Measurements from ENCODE around the gene DISP3.

Gene DISP3

DNA sequence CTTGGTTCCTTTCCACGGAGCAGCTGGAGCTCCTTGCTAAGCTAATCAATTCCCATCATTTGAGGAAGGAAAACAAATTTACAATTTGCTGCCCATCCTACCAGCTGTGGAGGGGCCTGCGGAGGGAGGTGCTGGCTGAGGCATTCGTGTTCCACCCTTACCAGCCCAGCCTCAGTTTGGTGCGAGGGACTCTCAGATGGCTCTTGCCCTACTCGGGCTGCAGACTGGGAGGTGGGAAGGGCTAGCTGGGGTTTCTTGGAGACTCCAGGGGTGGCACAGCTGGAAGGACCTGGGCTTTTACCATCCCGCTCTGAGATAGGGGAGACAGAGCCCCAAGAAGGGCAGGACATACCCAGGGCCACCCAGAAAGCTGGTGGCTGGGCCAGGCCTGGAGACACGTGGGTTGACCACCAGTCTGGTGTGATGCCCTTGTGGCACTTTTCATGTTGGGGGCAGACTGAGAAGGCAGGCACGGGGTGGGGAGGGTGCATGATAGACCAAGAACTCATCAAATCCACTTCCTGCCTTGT is 17.7 kb downstream of the DISP3 start:
- TF ChIP-seq Cebpa-rat (IDR thresholded peaks at IDR 0.05), result no peak
- Histone ChIP-seq H3K27me3 (no peaks in the 10 kb centered on the region), H3K9ac (no peak overlapping the region), H3K4me1 (no peaks in the 10 kb centered on the region), H3K4me2 (no peak overlapping the region), H3K9me3 (replicated peaks in 1 of 11) (peaks cover 5 to 18% (median 11%) of the 10 kb centered on the region in 11 experiments), H4K20me1 (peaks cover 0 to 8% (median 0%) of the 10 kb centered on the region in 11 experiments; a peak in 6 of 22 replicates), H3K4me3 (no peak overlapping the region), H3K36me3 (peaks cover 0 to 6% (median 0%) of the 10 kb centered on the region in 11 experiments; a peak in 6 of 22 replicates), H3K27ac (no peak overlapping the region)

DNA sequence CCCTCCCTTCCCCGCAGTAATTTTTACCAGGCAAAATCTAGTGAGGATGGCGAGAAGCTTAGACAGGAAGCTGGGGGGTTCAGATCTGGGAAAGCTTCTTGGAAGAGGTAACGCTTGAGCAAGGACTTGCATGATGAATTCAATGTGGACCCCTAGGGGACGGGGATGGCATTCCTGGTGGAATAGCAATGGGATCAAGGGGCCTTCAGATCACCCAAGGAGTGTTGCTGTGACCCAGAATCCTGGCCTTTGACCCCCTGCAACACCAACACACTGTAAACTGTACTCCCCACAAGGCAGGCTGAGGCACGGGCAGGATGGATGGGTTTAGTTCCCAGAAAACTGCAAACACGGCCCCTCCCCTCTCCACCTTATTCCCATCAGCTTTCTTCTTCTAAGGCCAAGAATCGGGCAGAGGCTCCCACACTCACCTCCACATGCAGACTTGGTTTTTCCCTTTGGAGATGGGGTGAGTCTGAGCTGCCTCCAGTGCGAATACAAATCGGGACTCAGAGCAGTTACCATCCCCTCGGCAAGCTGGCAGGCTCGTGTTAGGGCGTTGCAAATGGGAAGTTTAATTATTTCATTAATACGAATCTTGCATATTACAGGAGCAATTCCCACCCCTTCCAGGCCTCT is 20.1 kb downstream of the DISP3 start:
- no peaks in the 10 kb centered on the region for H3K27me3 ChIP-seq

GRCh38 chr1:11499601-11500331 is 20.8 kb downstream of the DISP3 start:
- Histone ChIP-seq H3K9ac (no peak overlapping the region), H3K4me1 (no peaks in the 10 kb centered on the region), H3K36me3 (peaks cover 6 to 36% (median 15%) of the 10 kb centered on the region in 11 experiments; a peak in 17 of 22 replicates), H3K27me3 (no peaks in the 10 kb centered on the region), H3K9me3 (replicated peaks in 1 of 11) (peaks cover 25 to 39% (median 35%) of the 10 kb centered on the region in 11 experiments), H3K27ac (no peak overlapping the region), H4K20me1 (peaks cover 0 to 8% (median 0%) of the 10 kb centered on the region in 11 experiments; a peak in 6 of 22 replicates), H3K4me2 (no peak overlapping the region), H3K4me3 (no peak overlapping the region)
- no peak for TF ChIP-seq Cebpa-rat (IDR thresholded peaks at IDR 0.05)

More for the DNA sequence above, 20.1 kb downstream of the DISP3 start:
- Histone ChIP-seq H3K4me2 (no peak overlapping the region), H4K20me1 (peaks cover 0 to 8% (median 0%) of the 10 kb centered on the region in 11 experiments; a peak in 6 of 22 replicates), H3K4me1 (no peaks in the 10 kb centered on the region), H3K9ac (no peak overlapping the region), H3K9me3 (replicated peaks in 1 of 11) (peaks cover 18 to 32% (median 29%) of the 10 kb centered on the region in 11 experiments), H3K27ac (no peak overlapping the region), H3K36me3 (peaks cover 0 to 29% (median 9%) of the 10 kb centered on the region in 11 experiments; a peak in 14 of 22 replicates), H3K4me3 (no peak overlapping the region)
- TF ChIP-seq Cebpa-rat (IDR thresholded peaks at IDR 0.05), result no peak

DNA sequence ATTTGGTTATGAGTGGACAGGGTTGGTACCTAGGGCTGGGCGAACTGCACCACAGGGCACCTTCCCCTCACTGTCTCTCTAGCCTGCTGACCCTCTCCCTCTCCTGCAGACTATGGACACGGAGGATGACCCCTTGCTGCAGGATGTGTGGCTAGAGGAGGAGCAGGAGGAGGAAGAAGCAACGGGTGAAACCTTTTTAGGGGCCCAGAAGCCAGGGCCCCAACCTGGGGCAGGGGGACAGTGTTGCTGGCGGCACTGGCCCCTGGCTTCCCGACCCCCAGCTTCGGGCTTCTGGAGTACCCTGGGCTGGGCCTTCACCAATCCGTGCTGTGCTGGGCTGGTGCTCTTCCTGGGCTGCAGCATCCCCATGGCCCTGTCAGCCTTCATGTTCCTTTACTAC is 21.9 kb downstream of the DISP3 start:
- H3K36me3 ChIP-seq, result peaks cover 7 to 47% (median 24%) of the 10 kb centered on the region in 11 experiments; a peak in 17 of 22 replicates
- H3K27me3 ChIP-seq, result no peaks in the 10 kb centered on the region
- no peak for TF ChIP-seq Cebpa-rat (IDR thresholded peaks at IDR 0.05)
- H3K4me2 ChIP-seq, result no peak overlapping the region
- peaks cover 0 to 8% (median 0%) of the 10 kb centered on the region in 11 experiments; a peak in 5 of 22 replicates for H4K20me1 ChIP-seq
- no peak overlapping the region for H3K27ac ChIP-seq
- no peak overlapping the region for H3K4me3 ChIP-seq
- no peak overlapping the region for H3K9ac ChIP-seq
- peaks cover 36 to 50% (median 47%) of the 10 kb centered on the region in 11 experiments for H3K9me3 ChIP-seq (replicated peaks in 1 of 11)
- H3K4me1 ChIP-seq, result no peaks in the 10 kb centered on the region

DNA sequence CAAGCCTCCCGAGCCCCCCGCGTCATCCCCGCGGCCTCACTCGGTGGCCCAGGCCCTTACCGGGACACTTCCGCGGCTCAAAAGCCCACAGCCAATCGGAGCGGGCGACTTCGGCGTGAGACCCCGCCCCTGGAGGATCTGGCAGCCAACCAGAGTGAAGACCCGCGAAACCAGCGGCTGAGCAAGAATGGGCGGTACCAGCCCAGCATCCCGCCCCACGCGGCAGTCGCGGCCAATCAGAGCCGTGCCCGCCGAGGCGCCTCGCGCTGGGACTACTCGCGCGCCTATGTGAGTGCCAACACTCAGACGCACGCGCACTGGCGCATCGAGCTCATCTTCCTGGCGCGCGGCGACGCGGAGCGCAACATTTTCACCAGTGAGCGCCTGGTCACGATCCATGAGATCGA is 22.5 kb downstream of the DISP3 start:
- Histone ChIP-seq H3K27ac (no peak overlapping the region), H3K4me2 (no peak overlapping the region), H3K9ac (no peak overlapping the region), H3K4me3 (no peak overlapping the region), H3K4me1 (no peaks in the 10 kb centered on the region), H4K20me1 (peaks cover 0 to 8% (median 0%) of the 10 kb centered on the region in 11 experiments; a peak in 5 of 22 replicates), H3K27me3 (no peaks in the 10 kb centered on the region), H3K36me3 (peaks cover 11 to 48% (median 24%) of the 10 kb centered on the region in 11 experiments; a peak in 17 of 22 replicates), H3K9me3 (replicated peaks in 1 of 11) (peaks cover 43 to 56% (median 52%) of the 10 kb centered on the region in 11 experiments)
- TF ChIP-seq Cebpa-rat (IDR thresholded peaks at IDR 0.05), result no peak

- Histone ChIP-seq H3K27me3 (no peaks in the 10 kb centered on the region), H3K4me1 (no peaks in the 10 kb centered on the region), H3K9me3 (replicated peaks in 1 of 11) (peaks cover 48 to 61% (median 58%) of the 10 kb centered on the region in 11 experiments), H4K20me1 (peaks cover 0 to 8% (median 0%) of the 10 kb centered on the region in 11 experiments; a peak in 5 of 22 replicates), H3K4me2 (no peak overlapping the region), H3K27ac (no peak overlapping the region), H3K36me3 (peaks cover 11 to 53% (median 24%) of the 10 kb centered on the region in 11 experiments; a peak in 18 of 22 replicates), H3K9ac (no peak overlapping the region), H3K4me3 (no peak overlapping the region)
- no peak for TF ChIP-seq Cebpa-rat (IDR thresholded peaks at IDR 0.05)
Observed at GRCh38 chr1:11501906-11502485, 23.0 kb downstream of the DISP3 start.

- Histone ChIP-seq H4K20me1 (peaks cover 0 to 8% (median 0%) of the 10 kb centered on the region in 11 experiments; a peak in 5 of 22 replicates), H3K27ac (no peak overlapping the region), H3K9ac (no peak overlapping the region), H3K4me3 (no peak overlapping the region), H3K9me3 (replicated peaks in 1 of 11) (peaks cover 53 to 66% (median 62%) of the 10 kb centered on the region in 11 experiments), H3K36me3 (peaks cover 11 to 55% (median 24%) of the 10 kb centered on the region in 11 experiments; a peak in 18 of 22 replicates), H3K4me2 (no peak overlapping the region), H3K4me1 (no peaks in the 10 kb centered on the region), H3K27me3 (no peaks in the 10 kb centered on the region)
- TF ChIP-seq Cebpa-rat (IDR thresholded peaks at IDR 0.05), result no peak
Observed at GRCh38 chr1:11502516-11502915, 23.6 kb downstream of the DISP3 start.

- Histone ChIP-seq H3K36me3 (peaks cover 11 to 55% (median 24%) of the 10 kb centered on the region in 11 experiments; a peak in 18 of 22 replicates), H3K27ac (no peak overlapping the region), H3K4me1 (no peaks in the 10 kb centered on the region), H3K4me2 (no peak overlapping the region), H3K9ac (no peak overlapping the region), H3K9me3 (replicated peaks in 1 of 11) (peaks cover 54 to 68% (median 65%) of the 10 kb centered on the region in 11 experiments), H3K27me3 (no peaks in the 10 kb centered on the region), H3K4me3 (no peak overlapping the region), H4K20me1 (peaks cover 0 to 4% (median 0%) of the 10 kb centered on the region in 11 experiments; a peak in 4 of 22 replicates)
- TF ChIP-seq Cebpa-rat (IDR thresholded peaks at IDR 0.05), result no peak
Observed at GRCh38 chr1:11504599-11504998, 25.6 kb downstream of the DISP3 start.

Data from BLaER1 treated with 17β-estradiol and CSF1 and Interleukin-3, amounts not matched to agents 10 nM and 100 nM (cell line).